DOHH2 (cell line): ENCODE measurements around the gene KRT27.

Source experiments
- H3F3A ChIP-seq: fragments of 200-600 bp; sonication (generic), shearing (Covaris generic); 2 replicates; pipeline ENCODE4 v1.6.0; 2016; ENCODE audit warnings: antibody characterized with exemption, mild to moderate bottlenecking; ENCODE audit not compliant: control insufficient read depth, insufficient read depth
- H3K27ac ChIP-seq: fragments of 200-600 bp; sonication (generic); 2 replicates; pipeline ENCODE4 v1.5.1; 2014; ENCODE audit warnings: low read depth, mild to moderate bottlenecking, low read length, moderate library complexity
- H3K27me3 ChIP-seq: fragments of 200-600 bp; sonication (generic); 2 replicates; pipeline ENCODE4 v1.6.1; 2014; ENCODE audit warnings: mild to moderate bottlenecking, low read length, mixed read lengths; ENCODE audit not compliant: control insufficient read depth
- H3K36me3 ChIP-seq: fragments of 200-600 bp; sonication (generic); 2 replicates; pipeline ENCODE4 v1.6.1; 2014; ENCODE audit warnings: mild to moderate bottlenecking, low read length, moderate library complexity, mixed read lengths; ENCODE audit not compliant: control insufficient read depth
- H3K4me1 ChIP-seq: fragments of 200-600 bp; sonication (generic); 2 replicates; pipeline ENCODE4 v1.6.1; 2014; ENCODE audit warnings: mild to moderate bottlenecking, low read length, mixed read lengths; ENCODE audit not compliant: control insufficient read depth
- H3K4me2 ChIP-seq: fragments of 200-600 bp; sonication (generic); 2 replicates; pipeline ENCODE4 v1.6.0; 2014; ENCODE audit warnings: mild to moderate bottlenecking, low read length, moderate library complexity
- H3K4me3 ChIP-seq: fragments of 200-600 bp; sonication (generic); 2 replicates; pipeline ENCODE4 v1.5.1; 2014; ENCODE audit warnings: mild to moderate bottlenecking, low read length, mixed read lengths
- H3K79me2 ChIP-seq: fragments of 200-600 bp; sonication (generic); 2 replicates; pipeline ENCODE4 v1.6.1; 2014; ENCODE audit warnings: mild to moderate bottlenecking, low read length, mixed read lengths; ENCODE audit not compliant: control insufficient read depth
- H3K9me2 ChIP-seq: fragments of 200-600 bp; sonication (generic); replicated peaks from 2 replicates; pipeline ENCODE4 v1.6.1; 2014; ENCODE audit warnings: mild to moderate bottlenecking, low read length, mixed read lengths; ENCODE audit not compliant: control insufficient read depth
- H3K9me3 ChIP-seq: fragments of 200-600 bp; sonication (generic); 2 replicates; pipeline ENCODE4 v1.6.1; 2014; ENCODE audit warnings: antibody characterized with exemption, low read length, mixed read lengths; ENCODE audit not compliant: control insufficient read depth, insufficient read depth
- H4K20me1 ChIP-seq: fragments of 200-600 bp; sonication (generic); 2 replicates; pipeline ENCODE4 v1.6.0; 2014; ENCODE audit warnings: low read depth, mild to moderate bottlenecking, antibody characterized with exemption, low read length, moderate library complexity; ENCODE audit not compliant: control insufficient read depth, insufficient read depth
- CTCF ChIP-seq: fragments of 200-600 bp; sonication (generic); IDR thresholded peaks from one replicate; pipeline ENCODE4 v1.5.1; 2014; ENCODE audit warnings: antibody characterized with exemption, mild to moderate bottlenecking, low read depth, low read length; ENCODE audit not compliant: poor library complexity, severe bottlenecking
- EZH2phosphoT487 ChIP-seq: fragments of 200-600 bp; sonication (generic); IDR thresholded peaks from 2 replicates; pipeline ENCODE4 v1.6.1; 2017; ENCODE audit warnings: borderline replicate concordance, mild to moderate bottlenecking, antibody characterized with exemption, low read length, moderate library complexity, mixed read lengths

The KRT27 gene

GRCh38 chr17:40827746-40828453 lies 45.5 kb upstream of the KRT27 start:
- H3K4me1 ChIP-seq: no peaks in the 10 kb centered on the region
- H3K27me3 ChIP-seq: no peaks in the 10 kb centered on the region
- H3K79me2 ChIP-seq: peaks cover 7% of the 10 kb centered on the region; the same call in 1 of the 2 replicates
- H3K9me2 ChIP-seq: no peaks in the 10 kb centered on the region
- H3K27ac ChIP-seq: no peak overlapping the region
- no peak overlapping the region for H3K4me3 ChIP-seq
- no peaks in the 10 kb centered on the region for H3K9me3 ChIP-seq
- TF ChIP-seq EZH2phosphoT487 (no peak), CTCF (no peak)
- H3F3A ChIP-seq: no peaks in the 10 kb centered on the region
- no peaks in the 10 kb centered on the region for H4K20me1 ChIP-seq
- no peak overlapping the region for H3K4me2 ChIP-seq
- no peaks in the 10 kb centered on the region for H3K36me3 ChIP-seq

GRCh38 chr17:40825599-40825998 lies 43.2 kb upstream of the KRT27 start:
- Histone ChIP-seq H3K4me2 (no peak overlapping the region), H3K79me2 (peaks cover 7% of the 10 kb centered on the region; the same call in 1 of the 2 replicates), H3K9me2 (no peaks in the 10 kb centered on the region), H3K27ac (no peak overlapping the region), H3K36me3 (no peaks in the 10 kb centered on the region), H3K4me3 (no peak overlapping the region), H3F3A (no peaks in the 10 kb centered on the region), H4K20me1 (no peaks in the 10 kb centered on the region), H3K9me3 (no peaks in the 10 kb centered on the region), H3K27me3 (no peaks in the 10 kb centered on the region), H3K4me1 (no peaks in the 10 kb centered on the region)
- no peak for TF ChIP-seq EZH2phosphoT487
- no peak for TF ChIP-seq CTCF

- peaks cover 11% of the 10 kb centered on the region for H3F3A ChIP-seq
- H3K79me2 ChIP-seq: peaks cover 18% of the 10 kb centered on the region
- H3K4me3 ChIP-seq: no peak overlapping the region
- no peaks in the 10 kb centered on the region for H3K27me3 ChIP-seq
- no peak for TF ChIP-seq CTCF
- no peak for TF ChIP-seq EZH2phosphoT487
- no peak overlapping the region for H3K4me2 ChIP-seq
- H4K20me1 ChIP-seq: no peaks in the 10 kb centered on the region
- H3K27ac ChIP-seq: no peak overlapping the region
- H3K9me2 ChIP-seq: no peaks in the 10 kb centered on the region
- H3K4me1 ChIP-seq: peaks cover 11% of the 10 kb centered on the region
- no peaks in the 10 kb centered on the region for H3K9me3 ChIP-seq
- H3K36me3 ChIP-seq: peaks cover 8% of the 10 kb centered on the region
Measured at GRCh38 chr17:40824015-40824832, 41.9 kb upstream of the KRT27 start.
